HG03045 (cell line): ENCODE measurements around the gene SSC4D.
A peak's percentile ranks its signal among the peaks of the same experiment; 100 is the strongest.
"Not testable (repeated sequence)": the region's sequence is repeated elsewhere in the genome, so short reads cannot be mapped to it uniquely, and the experiment has no call there.

Experiments used
- ATAC-seq: cut with Tn5 transposase; IDR thresholded peaks from one replicate; pipeline ENCODE4 v1.9.1; 2021; ENCODE audit warnings: mild to moderate bottlenecking, moderate library complexity; ENCODE audit not compliant: unreplicated experiment

The SSC4D gene

GRCh38 chr7:76423666-76424412 lies 14.3 kb upstream of the SSC4D start:
- ATAC-seq = no peak

- ATAC-seq = not testable (repeated sequence)
These were observed 11.6 kb upstream of the SSC4D start for GRCh38 chr7:76421097-76421496.

- not testable (repeated sequence) for ATAC-seq
These were observed 8.3 kb upstream of the SSC4D start for GRCh38 chr7:76417654-76418310.

GRCh38 chr7:76412249-76412648 lies 2.8 kb upstream of the SSC4D start:
- no peak for ATAC-seq

GRCh38 chr7:76411626-76412025 lies 2.1 kb upstream of the SSC4D start:
- no peak for ATAC-seq

- no peak for ATAC-seq
These were observed 1.4 kb downstream of the SSC4D start for GRCh38 chr7:76408121-76408560.

GRCh38 chr7:76407718-76408117 lies 1.8 kb downstream of the SSC4D start:
- ATAC-seq = no peak

DNA sequence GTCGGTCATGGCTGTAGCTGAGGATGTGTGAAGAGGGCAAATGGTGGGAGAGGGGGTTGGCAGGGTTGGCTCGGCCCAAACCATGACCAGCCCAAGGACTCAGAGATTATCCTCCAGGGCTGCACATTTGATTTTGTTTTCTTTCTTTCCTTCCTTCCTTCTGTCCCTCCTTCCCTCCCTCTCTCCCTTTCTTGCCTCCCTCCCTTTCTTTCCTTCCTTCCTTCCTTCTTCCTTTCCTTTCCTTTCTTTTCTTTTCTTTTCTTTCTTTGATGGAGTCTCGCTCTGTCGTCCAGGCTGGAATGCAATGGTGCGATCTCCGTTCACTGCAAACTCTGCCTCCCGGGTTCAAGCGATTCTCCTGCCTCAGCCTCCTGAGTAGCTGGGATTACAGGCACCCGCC lies 3.8 kb downstream of the SSC4D start:
- ATAC-seq = no peak

- no peak for ATAC-seq
These were observed 5.6 kb downstream of the SSC4D start for GRCh38 chr7:76403780-76404494.

DNA sequence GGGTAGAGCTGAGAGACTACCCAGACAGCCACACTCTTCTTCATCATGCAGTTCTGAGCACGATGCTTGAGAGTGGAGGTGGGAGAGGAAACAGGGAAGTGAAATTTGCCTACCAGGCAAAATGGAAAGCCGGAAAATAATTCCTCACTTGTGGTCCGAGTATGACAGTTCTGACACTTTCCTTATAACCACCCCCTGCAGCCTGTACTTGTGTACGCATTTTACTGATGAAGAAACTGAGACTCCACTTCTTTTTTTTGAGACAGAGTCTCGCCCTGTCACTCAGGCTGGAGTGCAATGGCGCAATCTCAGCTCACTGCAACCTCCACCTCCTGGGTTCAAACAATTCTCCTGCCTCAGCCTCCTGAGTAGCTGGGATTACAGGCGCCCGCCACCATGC lies 6.4 kb downstream of the SSC4D start:
- not testable (repeated sequence) for ATAC-seq

DNA sequence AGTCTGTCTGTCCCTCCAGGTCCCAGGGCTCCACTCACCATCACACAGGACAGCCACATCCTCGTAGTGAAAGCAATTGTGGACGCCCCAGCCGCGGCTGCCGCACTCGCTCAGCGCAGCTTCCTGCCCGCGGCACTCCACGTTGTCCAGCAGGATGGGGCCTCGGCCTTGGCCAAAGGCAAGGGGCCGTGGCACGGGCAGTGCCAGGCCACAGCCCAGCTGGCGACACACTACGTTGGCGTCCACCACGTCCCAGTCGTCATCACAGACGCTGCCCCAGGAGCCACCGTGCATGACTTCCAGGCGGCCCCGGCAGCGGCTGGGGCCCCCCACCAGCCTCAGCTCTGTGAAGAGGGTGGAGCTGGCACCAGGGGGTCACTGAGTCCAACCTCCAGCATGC lies 9.2 kb downstream of the SSC4D start:
- no peak for ATAC-seq

- ATAC-seq = no peak
These were observed 11.9 kb downstream of the SSC4D start for GRCh38 chr7:76397409-76398183.

GRCh38 chr7:76396864-76397263 lies 12.6 kb downstream of the SSC4D start:
- no peak for ATAC-seq

GRCh38 chr7:76395965-76396726 lies 13.4 kb downstream of the SSC4D start:
- ATAC-seq = no peak

GRCh38 chr7:76395605-76395964 lies 13.9 kb downstream of the SSC4D start:
- ATAC-seq = not testable (repeated sequence)

DNA sequence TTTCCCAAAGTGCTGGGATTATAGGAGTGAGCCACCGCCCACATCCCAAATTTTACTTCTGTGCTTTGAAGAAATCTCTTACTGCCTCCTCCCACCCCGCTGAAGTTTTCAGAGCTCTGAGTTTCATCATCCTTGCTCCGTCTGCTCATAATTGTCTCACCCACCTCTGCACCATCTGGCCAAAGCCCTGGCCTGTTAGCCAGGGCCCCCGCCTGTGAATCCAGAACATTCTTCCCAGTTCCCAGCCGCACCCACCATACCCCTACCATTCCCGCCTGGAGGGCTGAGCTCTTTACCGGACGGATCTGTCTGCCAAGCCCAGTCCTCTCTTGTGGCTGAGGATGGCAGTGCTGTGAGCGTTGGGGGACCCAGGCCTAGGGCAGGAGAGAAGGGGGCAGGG lies 14.5 kb downstream of the SSC4D start:
- ATAC-seq = no peak

GRCh38 chr7:76393116-76394031 lies 16.1 kb downstream of the SSC4D start:
- peak; percentile 83 for ATAC-seq

- ATAC-seq = no peak
These were observed 16.9 kb downstream of the SSC4D start for GRCh38 chr7:76392531-76393115.

DNA sequence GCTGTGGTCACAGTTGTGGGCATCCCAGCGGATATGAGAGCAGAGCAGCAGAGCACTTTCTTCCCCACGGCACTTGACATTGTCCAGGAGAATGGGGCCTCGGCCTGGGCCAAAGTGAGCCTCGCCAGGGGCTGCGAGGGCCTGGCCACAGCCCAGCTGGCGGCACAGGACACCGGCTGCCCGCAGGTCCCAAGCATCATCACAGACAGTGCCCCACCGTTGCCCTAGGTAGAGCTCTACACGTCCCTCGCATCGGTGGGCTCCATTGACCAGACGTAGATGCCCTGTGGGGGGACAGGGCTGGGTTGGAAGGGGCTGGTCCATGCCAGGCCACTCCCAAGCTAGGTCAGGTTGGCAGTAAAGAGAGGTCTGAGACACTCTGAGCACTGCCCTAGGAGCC lies 19.4 kb downstream of the SSC4D start:
- ATAC-seq = no peak
